DMS79 treated with DMSO at 0.1 percent for 48 hours (cell line): ENCODE measurements around the gene HMHB1.

Experiments used
- DNase-seq: peaks from one replicate; lab custom pipeline; 2025; lab: John Stamatoyannopoulos, UW

The HMHB1 gene

DNA sequence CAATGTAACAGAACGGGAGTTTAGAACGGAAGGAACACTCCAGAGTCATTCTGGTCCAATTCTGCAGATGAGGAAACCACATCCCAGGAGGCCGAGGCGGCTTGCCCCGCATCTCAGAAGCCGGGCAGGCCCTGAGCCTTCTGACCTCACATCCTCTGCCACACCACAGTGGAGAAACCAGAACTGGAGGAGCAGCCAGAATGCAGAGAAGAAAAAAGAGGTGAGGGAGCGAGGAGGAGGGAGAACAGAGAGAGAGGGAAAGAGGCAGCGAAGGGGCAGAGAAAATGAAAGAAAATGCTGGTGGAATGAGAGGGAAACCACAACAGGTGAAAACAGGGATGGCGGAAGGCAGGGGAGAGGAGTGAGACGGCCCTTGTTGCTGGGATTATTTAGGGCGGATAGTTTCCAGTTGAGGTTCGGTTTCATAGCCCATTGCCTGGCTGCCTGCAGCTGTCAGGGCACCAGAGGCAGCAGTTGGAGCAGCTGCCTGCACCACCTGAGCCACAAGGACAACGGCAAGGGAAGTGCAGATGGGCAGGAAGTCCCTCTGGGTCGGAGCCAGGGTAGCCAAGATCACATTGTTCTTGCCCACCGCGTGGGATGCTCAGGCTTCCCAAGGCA, at the start of gene HMHB1:
HMHB1 (plus strand) TSS at position 77 of the 621 bp plus-strand sequence.
- no peak for DNase-seq

DNA sequence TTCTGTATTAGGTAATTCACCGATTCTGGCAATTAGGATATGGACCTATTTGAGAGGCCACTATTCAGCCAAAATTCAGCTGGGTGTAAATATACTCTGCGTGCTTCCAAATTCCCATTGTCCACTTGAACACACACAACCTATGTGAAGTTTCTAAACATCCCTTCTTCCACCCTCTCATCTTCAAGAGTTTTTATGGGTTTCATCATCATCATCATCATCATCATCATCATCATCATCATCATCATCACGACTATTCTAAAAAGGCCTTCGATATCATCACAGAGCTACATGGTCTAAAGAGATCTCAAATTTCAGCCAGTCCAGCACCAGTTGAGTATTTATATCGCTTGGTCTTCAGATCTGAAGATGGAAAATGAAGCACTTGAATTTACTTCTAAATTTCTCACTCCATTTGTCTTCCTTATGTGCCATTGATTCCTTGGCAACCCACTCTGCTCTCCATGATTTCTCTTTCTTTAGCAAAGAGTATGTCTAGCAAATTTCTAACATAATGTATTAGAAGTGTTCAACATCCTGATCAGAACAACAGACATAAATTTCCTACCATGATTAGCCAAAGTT, 49.2 kb upstream of the HMHB1 start:
- no peak for DNase-seq

DNA sequence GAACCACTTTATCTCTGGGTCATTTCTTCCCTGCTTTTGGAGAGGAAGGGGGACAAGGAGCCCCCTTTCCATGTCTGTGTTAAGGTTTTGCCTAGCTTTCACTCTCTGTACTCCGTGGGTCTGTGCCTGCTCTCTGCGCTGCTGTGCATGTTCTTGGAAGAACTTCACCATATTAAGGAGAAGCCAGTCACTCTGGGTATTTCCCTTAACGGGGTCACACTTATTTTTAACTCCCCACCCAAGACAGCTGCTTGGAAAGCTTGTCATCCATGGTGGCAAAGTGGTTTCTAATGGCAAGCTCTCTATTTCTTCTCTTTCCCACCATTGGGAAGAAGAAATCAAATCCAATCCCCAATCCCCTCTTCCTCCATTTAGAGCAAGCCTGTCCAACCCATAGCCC, 44.8 kb upstream of the HMHB1 start:
- DNase-seq: no peak

DNA sequence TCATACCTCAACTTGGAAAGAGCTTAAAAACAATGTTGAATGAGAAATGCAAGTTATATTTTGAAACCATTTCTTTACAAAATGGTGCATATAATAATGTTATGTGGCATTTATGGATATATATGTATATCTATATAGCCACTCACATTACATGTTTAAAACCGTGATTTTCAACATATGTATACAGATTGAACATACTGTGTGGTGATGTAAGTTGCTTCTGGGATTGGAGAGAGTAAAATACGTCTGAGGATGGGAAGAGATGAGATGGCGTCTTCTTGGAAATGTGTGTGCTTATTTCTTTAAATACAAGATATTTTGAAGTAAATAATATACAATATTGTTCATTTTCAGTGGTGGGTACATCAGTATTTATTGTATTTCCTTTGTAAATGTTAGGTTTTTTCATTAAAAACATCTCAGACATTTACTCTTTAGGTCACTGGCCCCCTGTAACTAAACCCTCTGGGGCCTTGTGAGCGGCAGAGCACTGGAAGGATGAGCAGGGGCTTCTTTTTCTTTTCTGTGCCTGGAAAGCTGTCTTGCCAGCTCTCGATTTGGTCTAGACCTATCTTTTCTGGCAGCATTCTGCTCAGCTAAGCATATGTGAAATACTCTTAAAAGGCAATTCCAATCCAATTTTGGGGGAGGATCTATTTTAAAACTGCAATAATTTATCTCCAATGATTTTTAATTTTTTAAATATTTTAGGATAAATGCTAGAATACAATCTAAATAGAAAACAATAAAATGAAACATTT, 42.8 kb upstream of the HMHB1 start:
- no peak for DNase-seq

DNA sequence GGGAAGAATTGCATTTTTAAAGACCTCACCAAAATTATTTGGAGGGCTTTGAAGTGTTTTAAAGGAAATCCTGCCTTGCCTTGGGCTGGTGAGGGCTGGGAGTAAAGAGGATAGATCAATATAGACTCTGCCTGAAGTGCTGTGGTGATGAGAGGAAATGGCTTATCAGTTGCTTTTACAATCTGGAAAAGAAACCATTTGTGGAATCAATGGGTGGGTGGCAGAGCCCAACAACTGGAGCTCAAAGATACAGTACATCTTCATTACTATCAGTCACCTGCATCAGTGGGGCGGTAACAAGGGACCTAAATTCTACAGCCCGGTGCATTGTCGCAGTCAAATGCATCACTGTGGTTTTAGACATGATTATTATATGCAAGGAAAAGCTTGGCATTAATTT, 41.5 kb upstream of the HMHB1 start:
- DNase-seq: no peak

DNA sequence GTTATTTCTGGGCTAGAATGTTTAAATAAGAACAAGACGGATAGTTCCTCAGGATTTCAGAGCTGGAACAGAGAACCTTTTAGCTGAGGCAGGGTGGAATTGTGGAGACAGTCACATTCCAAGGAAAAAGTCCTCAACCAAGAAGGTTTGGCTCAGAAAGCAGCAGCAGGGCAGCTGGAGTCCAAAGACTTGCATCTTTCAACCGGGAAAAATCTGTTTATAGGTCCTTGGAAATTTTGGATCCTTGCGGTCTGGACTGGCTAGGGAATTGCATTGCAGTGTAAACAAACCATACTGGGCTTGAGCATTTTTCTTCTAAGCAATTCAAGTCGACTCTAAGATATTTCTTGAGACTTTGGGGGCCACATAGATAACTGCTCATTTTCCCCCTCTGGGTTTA, 40.8 kb upstream of the HMHB1 start:
- DNase-seq: no peak

DNA sequence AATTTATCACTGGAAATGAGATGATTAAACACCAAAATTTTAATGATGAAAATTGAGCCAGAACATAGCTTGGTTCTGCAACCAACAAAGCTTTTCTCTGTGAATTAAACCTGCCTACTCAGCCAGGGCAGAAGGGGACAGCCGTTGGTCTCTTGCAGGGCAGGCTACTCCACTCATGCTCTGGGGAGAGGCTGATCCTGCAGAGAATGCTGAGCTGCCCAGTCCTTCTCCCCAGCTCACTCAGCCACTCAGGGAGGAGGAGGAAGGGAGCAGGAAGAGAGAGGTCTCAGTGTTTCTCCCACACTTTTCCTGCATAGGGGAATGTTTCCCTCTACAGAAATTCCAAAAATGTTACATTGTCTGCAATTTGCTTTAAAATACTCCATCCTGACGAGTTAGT, 40.4 kb upstream of the HMHB1 start:
- no peak for DNase-seq

DNA sequence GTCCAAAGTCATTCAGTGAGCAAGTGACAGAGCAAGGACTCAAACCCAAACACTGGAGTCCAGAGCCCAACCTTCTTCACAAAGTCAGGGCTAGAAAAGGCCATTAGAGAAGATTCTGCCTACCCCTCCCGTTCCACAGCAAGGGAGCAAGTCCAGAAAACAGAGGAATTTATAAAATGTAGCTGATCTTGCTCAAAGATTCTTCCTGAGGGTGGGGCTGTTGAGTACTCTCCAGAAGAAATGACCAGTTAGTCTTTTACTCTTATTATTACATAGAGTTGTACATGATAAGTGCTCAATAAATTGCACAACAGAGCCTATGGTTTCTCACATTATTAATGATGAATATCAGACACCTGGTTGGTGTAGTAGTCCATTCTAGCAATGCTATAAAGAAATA, 39.3 kb upstream of the HMHB1 start:
- no peak for DNase-seq

DNA sequence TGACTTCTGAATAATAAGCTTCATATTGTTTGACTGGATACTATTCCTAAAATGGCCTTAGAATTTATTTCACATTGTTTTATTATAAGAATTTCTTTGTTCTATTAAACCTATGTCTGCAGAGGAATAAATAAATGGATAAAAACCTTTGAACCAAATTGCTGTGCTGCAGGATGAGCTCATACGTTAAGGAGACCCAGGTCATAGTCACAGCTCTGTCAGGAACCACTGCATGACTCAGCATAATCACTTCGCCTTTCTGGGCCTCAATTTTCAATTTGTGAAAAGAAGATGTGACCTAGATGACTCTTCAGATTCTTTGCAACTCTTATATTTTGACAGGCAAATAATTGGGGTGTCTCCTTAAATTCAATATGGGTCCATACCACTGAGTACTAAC, 36.7 kb upstream of the HMHB1 start:
- no peak for DNase-seq

DNA sequence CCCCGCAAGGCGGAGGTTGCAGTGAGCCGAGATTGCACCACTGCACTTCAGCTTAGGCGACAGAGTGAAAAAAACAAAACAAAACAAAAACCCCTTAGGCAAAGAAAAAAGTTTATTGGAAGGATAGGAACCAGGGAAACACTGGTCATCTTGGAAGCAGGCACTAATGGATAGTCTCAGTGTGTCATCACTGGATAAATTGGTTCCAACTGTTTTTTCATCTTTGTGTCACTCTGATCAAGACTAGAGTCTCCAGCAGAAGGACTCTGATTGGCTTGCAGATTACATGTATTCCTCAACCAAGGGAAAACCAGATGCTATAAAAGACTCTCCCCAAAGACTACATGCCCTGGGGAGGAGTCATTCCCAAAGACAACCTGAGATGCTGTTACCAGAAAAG, 35.0 kb upstream of the HMHB1 start:
- DNase-seq: no peak

DNA sequence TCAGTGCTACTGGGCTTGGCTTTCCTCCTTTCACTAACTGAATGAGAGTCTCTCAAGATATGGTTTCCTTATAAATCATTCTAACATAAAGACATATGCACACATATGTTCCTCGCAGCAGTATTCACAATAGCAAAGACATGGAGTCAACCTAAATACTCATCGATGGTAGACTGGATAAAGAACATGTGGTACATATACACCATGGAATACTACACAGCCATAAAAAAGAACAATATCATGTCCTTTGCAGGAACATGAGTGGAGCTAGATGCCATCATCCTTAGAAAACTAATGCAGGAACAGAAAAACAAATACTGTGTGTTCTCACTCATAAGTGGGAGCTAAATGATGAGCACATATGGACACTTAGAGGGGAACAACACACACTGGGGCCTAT, 32.5 kb upstream of the HMHB1 start:
- no peak for DNase-seq

DNA sequence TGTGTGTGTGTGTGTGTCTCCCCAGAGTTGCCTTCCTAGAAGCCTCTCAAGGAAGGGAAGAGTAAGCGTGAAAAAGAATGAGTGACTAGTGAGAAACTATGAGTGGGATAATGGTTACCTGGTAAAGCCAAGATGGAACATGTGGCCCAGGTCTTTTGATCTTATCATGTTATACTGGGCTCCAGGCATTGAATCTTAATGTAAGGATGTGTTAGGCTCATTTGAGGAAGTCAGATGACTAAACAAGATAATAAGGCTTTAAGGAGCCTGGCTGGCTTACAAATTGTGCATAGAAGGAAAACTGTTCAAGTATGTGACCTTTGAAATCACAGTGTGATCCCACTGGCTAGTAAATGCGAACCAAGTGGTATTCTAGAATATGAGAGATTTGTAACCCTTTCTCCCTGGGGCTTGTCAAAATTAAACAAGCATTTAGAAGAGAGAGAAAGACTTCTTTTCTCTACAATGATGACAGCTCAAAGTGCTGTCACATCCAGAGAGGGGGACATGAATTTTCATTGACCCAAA, 29.9 kb upstream of the HMHB1 start:
- DNase-seq: no peak

DNA sequence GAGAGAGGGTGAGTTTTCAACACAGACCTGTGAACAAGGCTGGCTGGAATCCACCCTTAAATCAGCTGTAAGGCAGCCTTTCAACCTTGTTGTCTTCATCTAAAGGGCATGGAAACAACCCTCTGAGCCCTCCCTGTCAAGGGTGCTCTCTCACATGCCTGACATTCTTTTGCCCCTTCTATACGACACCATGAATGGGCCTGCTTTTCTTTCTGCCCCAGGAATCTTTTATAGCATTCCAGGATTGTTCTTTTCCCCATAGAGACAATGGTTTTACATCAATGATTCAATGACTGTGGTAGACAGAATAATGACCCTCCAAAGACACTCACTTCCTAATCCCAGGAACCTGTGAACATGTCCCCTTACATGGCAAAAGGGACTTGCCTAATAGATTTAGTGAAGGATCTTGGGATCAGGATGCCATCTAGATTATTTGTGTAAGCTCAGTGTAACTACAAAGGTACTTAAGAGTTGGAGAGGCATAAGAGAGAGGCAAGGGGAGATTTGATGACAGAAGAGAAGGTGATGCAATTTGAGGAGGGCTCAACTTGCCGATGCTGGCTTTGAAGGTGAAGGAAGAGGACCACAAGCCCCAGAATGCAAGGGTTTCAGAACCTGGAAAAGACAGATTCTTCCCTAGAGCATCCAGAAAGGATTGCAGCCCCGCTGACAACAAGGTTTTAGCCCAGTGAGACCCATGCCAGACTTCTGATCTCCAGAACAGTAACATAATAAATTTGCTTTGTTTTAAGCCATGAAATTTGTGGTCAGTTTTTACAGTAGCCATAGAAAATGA, 29.2 kb upstream of the HMHB1 start:
- no peak for DNase-seq

DNA sequence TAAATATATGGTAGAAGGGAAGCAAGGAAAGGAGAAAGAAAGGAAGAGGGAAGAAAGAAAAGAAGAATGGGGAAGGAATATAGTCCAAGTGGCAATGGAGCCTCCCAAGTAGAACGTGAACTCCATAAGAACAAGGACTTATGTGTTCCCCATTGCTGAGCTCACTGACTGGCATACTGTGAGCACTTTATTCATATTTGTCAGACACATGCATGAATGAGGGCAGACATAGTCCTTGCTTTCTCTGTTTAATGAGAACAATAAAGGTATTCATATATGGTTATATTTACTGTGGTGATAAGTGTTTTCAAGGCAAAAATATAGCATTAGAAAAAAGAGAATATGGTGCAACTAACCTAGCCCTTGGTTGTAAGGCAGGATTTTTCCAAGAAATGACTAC, 23.6 kb upstream of the HMHB1 start:
- no peak for DNase-seq

DNA sequence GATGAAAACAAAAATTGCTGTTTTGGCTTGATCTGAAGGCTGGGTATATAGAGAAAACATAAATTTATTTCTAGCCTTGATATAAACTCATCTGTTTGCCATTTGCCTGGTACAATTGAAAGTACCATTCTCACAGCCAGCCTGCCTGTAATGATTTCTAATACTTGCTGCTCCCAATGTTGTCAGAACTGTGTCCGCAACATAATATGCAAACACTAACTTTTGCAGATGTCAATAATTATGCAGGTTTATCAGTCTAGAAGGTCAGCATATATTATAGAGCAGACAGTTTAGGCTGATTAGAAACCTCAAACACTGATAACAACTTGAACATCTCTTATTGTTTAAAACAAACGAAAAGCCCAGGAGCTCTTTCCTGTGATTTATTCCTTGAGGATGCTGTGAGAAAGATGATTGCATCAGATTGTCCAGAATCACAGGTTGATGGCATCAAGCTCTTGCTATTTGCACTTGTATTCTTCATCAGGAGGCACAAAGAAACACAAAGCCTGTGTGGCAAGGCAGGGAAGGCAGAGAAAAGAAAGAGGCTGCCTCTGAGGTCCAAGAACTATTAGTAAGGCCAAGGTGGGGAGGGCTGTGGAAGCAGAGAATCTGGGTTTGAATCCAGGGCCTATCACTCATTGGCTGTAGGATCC, 21.4 kb upstream of the HMHB1 start:
- DNase-seq: no peak

DNA sequence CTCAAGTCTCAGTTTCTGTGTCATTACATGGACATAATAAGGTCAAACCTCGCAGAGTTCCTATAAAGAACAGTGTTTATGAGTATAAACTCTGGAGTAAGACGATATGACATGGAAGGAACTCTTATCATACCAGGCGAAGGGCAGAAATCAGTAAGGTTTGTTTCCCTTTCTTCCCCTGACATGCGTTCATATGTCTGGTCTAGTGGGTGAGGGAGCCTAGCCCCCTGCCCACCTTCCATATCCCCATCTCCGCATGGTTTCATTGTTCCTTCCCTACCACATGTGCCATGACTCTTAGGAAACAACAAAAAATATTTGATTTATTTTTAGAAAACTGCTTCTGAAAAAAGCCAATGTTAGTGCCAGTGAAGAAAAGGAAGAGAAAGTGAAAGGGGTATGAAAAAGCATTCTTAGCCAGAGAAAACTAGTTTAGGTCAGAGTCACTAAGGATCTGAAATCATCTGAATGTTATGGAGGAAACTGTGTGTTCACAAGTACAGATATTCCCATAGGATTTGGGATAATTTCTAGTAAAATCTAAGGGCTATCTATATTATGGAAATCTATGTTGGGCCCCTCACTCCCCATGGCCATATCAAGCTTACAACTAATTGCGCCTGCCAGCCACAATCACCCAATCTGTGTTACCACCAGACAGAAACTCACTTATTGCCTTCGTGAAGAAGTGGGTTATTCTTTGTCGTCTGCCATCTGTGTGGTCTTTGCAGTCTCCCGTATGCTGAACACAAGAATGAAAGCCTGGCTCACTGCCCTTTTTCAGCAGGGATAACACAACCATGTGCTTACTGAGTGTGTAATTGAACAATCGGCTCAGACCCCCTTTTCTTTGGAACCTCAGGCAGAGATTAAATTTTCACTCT, 19.9 kb upstream of the HMHB1 start:
- no peak for DNase-seq

DNA sequence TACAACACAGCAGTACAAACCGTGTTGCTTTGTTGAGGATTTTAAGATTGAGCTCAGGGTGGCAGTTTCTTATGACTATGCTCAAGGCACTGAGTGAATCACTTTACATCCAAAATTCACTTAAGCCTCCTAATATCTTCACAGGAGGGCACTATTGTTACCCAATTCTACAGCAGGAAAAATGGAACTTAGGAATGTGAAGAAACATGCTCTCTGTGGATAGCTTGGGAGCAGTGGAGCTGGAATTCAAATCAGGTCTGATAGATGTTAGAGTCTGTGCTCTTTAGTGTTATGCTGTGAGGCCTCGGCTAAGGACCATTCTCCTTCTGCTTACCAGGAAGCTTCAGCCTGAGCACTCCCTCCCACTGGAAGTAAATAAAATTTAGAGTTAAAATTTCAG, 18.7 kb upstream of the HMHB1 start:
- DNase-seq: no peak

DNA sequence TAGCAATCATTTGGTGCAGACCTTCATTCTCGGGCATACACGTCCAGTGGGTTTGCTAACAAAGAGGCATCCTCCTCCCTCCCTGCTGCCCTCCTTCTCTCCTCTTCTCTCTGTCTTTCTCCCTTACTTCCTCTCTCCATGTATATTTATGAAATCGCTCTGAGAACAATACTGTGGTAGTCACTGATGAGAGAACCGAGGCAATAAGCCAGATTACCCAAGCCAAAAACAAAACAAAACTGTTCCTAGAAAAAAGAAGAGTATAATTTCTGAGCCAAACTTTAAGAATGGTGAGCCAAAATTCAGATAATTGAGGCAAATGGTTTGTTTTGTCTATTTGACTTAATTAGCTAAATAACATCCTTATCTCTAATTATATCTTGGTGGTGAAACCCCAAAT, 15.8 kb upstream of the HMHB1 start:
- DNase-seq: no peak

DNA sequence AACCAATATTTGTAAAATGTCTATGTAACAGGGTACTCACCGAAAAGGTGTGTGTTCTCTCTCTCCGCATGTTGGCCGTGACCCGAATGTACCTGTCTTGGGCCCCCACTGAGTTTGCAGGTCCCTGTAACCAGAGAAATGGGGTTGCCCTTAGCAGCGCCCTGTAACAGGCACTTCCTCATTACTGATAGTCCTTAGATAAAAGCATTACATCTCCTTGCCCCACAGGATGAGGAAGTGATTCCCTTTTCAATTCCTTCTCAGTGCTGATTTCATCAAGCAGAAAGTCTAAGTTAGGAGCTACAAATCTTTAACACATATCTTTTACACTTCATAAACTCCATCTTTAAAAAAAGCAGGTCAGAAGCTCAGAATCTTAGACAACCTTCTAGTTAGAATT, 15.2 kb upstream of the HMHB1 start:
- no peak for DNase-seq

DNA sequence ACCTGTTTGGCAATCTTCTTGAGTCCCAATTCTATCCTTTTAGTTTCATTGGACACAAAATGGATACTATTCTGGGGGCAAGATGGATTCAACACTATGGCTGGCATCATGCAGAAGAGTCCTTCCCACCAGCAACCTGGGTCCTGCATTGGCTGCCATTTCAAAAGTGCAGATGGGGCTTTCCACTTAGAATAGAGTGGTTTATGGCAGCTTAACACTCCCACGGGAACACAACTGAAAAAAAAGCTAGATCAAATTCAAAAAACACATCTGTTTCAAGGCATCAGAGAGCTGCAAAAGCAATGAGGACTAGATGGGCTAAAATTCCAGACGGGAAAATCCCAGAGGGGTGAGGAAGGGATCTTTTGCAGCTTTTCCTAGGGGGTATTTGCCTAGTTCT, 11.2 kb upstream of the HMHB1 start:
- DNase-seq: no peak
